ENCODE data around the gene BANK1.

The BANK1 gene

GRCh38 chr4:101853691-101854090 is 63.2 kb downstream of the BANK1 start:
- H3K9me3 Mint-ChIP-seq = no peaks in the 10 kb centered on the region
- TF ChIP-seq CTCF (IDR thresholded peaks at IDR 0.05) = no peak
- H3K27ac Mint-ChIP-seq = no peak overlapping the region
- no peaks in the 10 kb centered on the region for H3K36me3 Mint-ChIP-seq (ENCODE audit: low read depth)
- no peak overlapping the region for H3K4me3 Mint-ChIP-seq
- H3K4me1 Mint-ChIP-seq = peaks cover 5% of the 10 kb centered on the region
- DNase-seq = no peak
- H3K27me3 Mint-ChIP-seq (ENCODE audit: low read depth, poor library complexity) = no peaks in the 10 kb centered on the region

GRCh38 chr4:101855239-101855638 is 64.7 kb downstream of the BANK1 start:
- H3K27ac Mint-ChIP-seq = no peak overlapping the region

GRCh38 chr4:101856149-101856548 is 65.6 kb downstream of the BANK1 start:
- Mint-ChIP-seq H3K27me3 (ENCODE audit: low read depth, poor library complexity) (no peaks in the 10 kb centered on the region), H3K9me3 (no peaks in the 10 kb centered on the region), H3K36me3 (ENCODE audit: low read depth) (no peaks in the 10 kb centered on the region), H3K27ac (no peak overlapping the region), H3K4me1 (peaks cover 12% of the 10 kb centered on the region), H3K4me3 (no peak overlapping the region)
- no peak for TF ChIP-seq CTCF (IDR thresholded peaks at IDR 0.05)
- DNase-seq = no peak

More at GRCh38 chr4:101855239-101855638, 64.7 kb downstream of the BANK1 start:
- no peaks in the 10 kb centered on the region for H3K9me3 Mint-ChIP-seq
- DNase-seq = no peak
- no peak overlapping the region for H3K4me3 Mint-ChIP-seq
- TF ChIP-seq CTCF (IDR thresholded peaks at IDR 0.05) = no peak
- peaks cover 5% of the 10 kb centered on the region for H3K4me1 Mint-ChIP-seq
- H3K36me3 Mint-ChIP-seq (ENCODE audit: low read depth) = no peaks in the 10 kb centered on the region
- H3K27me3 Mint-ChIP-seq (ENCODE audit: low read depth, poor library complexity) = no peaks in the 10 kb centered on the region

- H3K27me3 Mint-ChIP-seq (ENCODE audit: low read depth, poor library complexity) = no peaks in the 10 kb centered on the region
- H3K4me1 Mint-ChIP-seq = peaks cover 12% of the 10 kb centered on the region
- no peak overlapping the region for H3K4me3 Mint-ChIP-seq
- no peaks in the 10 kb centered on the region for H3K9me3 Mint-ChIP-seq
- no peak overlapping the region for H3K27ac Mint-ChIP-seq
- no peak for TF ChIP-seq CTCF (IDR thresholded peaks at IDR 0.05)
- no peak for DNase-seq
- no peaks in the 10 kb centered on the region for H3K36me3 Mint-ChIP-seq (ENCODE audit: low read depth)
Observed at GRCh38 chr4:101857176-101857575, 66.6 kb downstream of the BANK1 start.

DNA sequence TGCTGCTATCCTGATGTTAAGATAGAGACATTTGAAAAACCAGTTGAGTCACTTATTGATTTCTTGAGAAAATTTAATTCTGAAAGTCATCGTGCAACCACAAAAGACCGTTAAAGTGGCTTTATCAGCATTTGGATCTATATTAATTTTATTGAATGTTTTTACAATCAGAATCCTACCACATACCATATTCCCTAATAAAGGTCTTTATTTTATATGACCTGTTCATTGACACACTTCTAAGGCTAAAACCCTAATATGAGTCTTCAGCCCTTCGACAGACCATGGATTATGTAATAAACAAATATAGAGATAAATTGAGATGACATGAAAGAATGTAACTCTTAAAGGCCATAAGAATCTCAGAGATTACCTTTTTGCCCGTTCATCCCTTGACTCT is 68.1 kb downstream of the BANK1 start:
- TF ChIP-seq CTCF (IDR thresholded peaks at IDR 0.05) = no peak
- peaks cover 6% of the 10 kb centered on the region for H3K4me1 Mint-ChIP-seq
- DNase-seq = no peak
- H3K27ac Mint-ChIP-seq = no peak overlapping the region
- H3K27me3 Mint-ChIP-seq (ENCODE audit: low read depth, poor library complexity) = no peaks in the 10 kb centered on the region
- H3K9me3 Mint-ChIP-seq = no peaks in the 10 kb centered on the region
- no peaks in the 10 kb centered on the region for H3K36me3 Mint-ChIP-seq (ENCODE audit: low read depth)
- no peak overlapping the region for H3K4me3 Mint-ChIP-seq

GRCh38 chr4:101862595-101862994 is 72.1 kb downstream of the BANK1 start:
- no peak for TF ChIP-seq CTCF (IDR thresholded peaks at IDR 0.05)
- H3K4me1 Mint-ChIP-seq = peaks cover 6% of the 10 kb centered on the region
- H3K9me3 Mint-ChIP-seq = no peaks in the 10 kb centered on the region
- H3K36me3 Mint-ChIP-seq (ENCODE audit: low read depth) = no peaks in the 10 kb centered on the region
- DNase-seq = no peak
- no peak overlapping the region for H3K27ac Mint-ChIP-seq
- no peak overlapping the region for H3K4me3 Mint-ChIP-seq
- H3K27me3 Mint-ChIP-seq (ENCODE audit: low read depth, poor library complexity) = no peaks in the 10 kb centered on the region
